Measurements from ENCODE around the gene STOML3. TPM values are rescaled to one million over a fixed set of nuclear protein-coding genes. Genes with fewer than 3 reads are reported as not detected.
"Not testable (repeated sequence)": the region's sequence is repeated elsewhere in the genome, so short reads cannot be mapped to it uniquely, and the experiment has no call there.

STOML3 gene
- total RNA-seq, 1 experiment from 2014 or later = not detected

GRCh38 chr13:39020853-39021462 is 30.3 kb upstream of the STOML3 start:
- H3K27me3 ChIP-seq (replicated peaks) = no peaks in the 10 kb centered on the region
- H3K36me3 ChIP-seq = peaks cover 57% of the 10 kb centered on the region
- H3K4me3 ChIP-seq = no peak overlapping the region
- no peak overlapping the region for H3K27ac ChIP-seq
- no peaks in the 10 kb centered on the region for H3K9me3 ChIP-seq (replicated peaks)
- H3K4me1 ChIP-seq (replicated peaks) = no peaks in the 10 kb centered on the region
- no peak for DNase-seq (ENCODE audit: low read depth in 1 of 2, low spot score in 2 of 2)

- Histone ChIP-seq H3K27ac (no peak overlapping the region), H3K9me3 (replicated peaks) (no peaks in the 10 kb centered on the region), H3K4me3 (no peak overlapping the region), H3K4me1 (replicated peaks) (no peaks in the 10 kb centered on the region), H3K36me3 (peaks cover 49% of the 10 kb centered on the region), H3K27me3 (replicated peaks) (no peaks in the 10 kb centered on the region)
- no peak for DNase-seq (ENCODE audit: low read depth in 1 of 2, low spot score in 2 of 2)
Observed at GRCh38 chr13:39016787-39017186, 26.2 kb upstream of the STOML3 start.

- no peaks in the 10 kb centered on the region for H3K9me3 ChIP-seq (replicated peaks)
- no peak overlapping the region for H3K4me3 ChIP-seq
- H3K27ac ChIP-seq = no peak overlapping the region
- H3K4me1 ChIP-seq (replicated peaks) = no peaks in the 10 kb centered on the region
- peaks cover 51% of the 10 kb centered on the region for H3K36me3 ChIP-seq
- H3K27me3 ChIP-seq (replicated peaks) = no peaks in the 10 kb centered on the region
- DNase-seq (ENCODE audit: low read depth in 1 of 2, low spot score in 2 of 2) = no peak
Observed at GRCh38 chr13:39016087-39016486, 25.5 kb upstream of the STOML3 start.

GRCh38 chr13:39013462-39013861 is 22.8 kb upstream of the STOML3 start:
- Histone ChIP-seq H3K9me3 (replicated peaks) (no peaks in the 10 kb centered on the region), H3K4me1 (replicated peaks) (no peaks in the 10 kb centered on the region), H3K27ac (no peak overlapping the region), H3K4me3 (no peak overlapping the region), H3K36me3 (peaks cover 57% of the 10 kb centered on the region), H3K27me3 (replicated peaks) (no peaks in the 10 kb centered on the region)
- no peak for DNase-seq (ENCODE audit: low read depth in 1 of 2, low spot score in 2 of 2)

- Histone ChIP-seq H3K4me3 (no peak overlapping the region), H3K27me3 (replicated peaks) (no peaks in the 10 kb centered on the region), H3K27ac (no peak overlapping the region), H3K36me3 (peaks cover 57% of the 10 kb centered on the region), H3K4me1 (replicated peaks) (no peaks in the 10 kb centered on the region), H3K9me3 (replicated peaks) (no peaks in the 10 kb centered on the region)
- DNase-seq (ENCODE audit: low read depth in 1 of 2, low spot score in 2 of 2) = no peak
Observed at GRCh38 chr13:39012608-39013007, 22.0 kb upstream of the STOML3 start.

GRCh38 chr13:39006371-39007111 is 15.9 kb upstream of the STOML3 start:
- peaks cover 16% of the 10 kb centered on the region for H3K36me3 ChIP-seq
- H3K27ac ChIP-seq; H3K4me3 ChIP-seq; DNase-seq (ENCODE audit: low read depth in 1 of 2, low spot score in 2 of 2); H3K27me3 ChIP-seq (replicated peaks); H3K4me1 ChIP-seq (replicated peaks); H3K9me3 ChIP-seq (replicated peaks): not testable (repeated sequence)

- Histone ChIP-seq H3K4me3 (no peak overlapping the region), H3K27me3 (replicated peaks) (no peaks in the 10 kb centered on the region), H3K27ac (no peak overlapping the region), H3K36me3 (no peaks in the 10 kb centered on the region), H3K9me3 (replicated peaks) (no peaks in the 10 kb centered on the region), H3K4me1 (replicated peaks) (no peaks in the 10 kb centered on the region)
- DNase-seq (ENCODE audit: low read depth in 1 of 2, low spot score in 2 of 2) = no peak
Observed at GRCh38 chr13:38998739-38999138, 8.1 kb upstream of the STOML3 start.

GRCh38 chr13:38993381-38993780 is 2.8 kb upstream of the STOML3 start:
- Histone ChIP-seq H3K36me3 (no peaks in the 10 kb centered on the region), H3K27ac (no peak overlapping the region), H3K4me1 (replicated peaks) (no peaks in the 10 kb centered on the region), H3K27me3 (replicated peaks) (no peaks in the 10 kb centered on the region), H3K4me3 (no peak overlapping the region), H3K9me3 (replicated peaks) (no peaks in the 10 kb centered on the region)
- no peak for DNase-seq (ENCODE audit: low read depth in 1 of 2, low spot score in 2 of 2)

- no peaks in the 10 kb centered on the region for H3K4me1 ChIP-seq (replicated peaks)
- H3K36me3 ChIP-seq = no peaks in the 10 kb centered on the region
- H3K9me3 ChIP-seq (replicated peaks) = no peaks in the 10 kb centered on the region
- DNase-seq (ENCODE audit: low read depth in 1 of 2, low spot score in 2 of 2) = no peak
- H3K4me3 ChIP-seq = no peak overlapping the region
- H3K27ac ChIP-seq = no peak overlapping the region
- H3K27me3 ChIP-seq (replicated peaks) = no peaks in the 10 kb centered on the region
Observed at GRCh38 chr13:38981096-38981495, 9.5 kb downstream of the STOML3 start.

- no peaks in the 10 kb centered on the region for H3K27me3 ChIP-seq (replicated peaks)
- DNase-seq (ENCODE audit: low read depth in 1 of 2, low spot score in 2 of 2) = no peak
- no peaks in the 10 kb centered on the region for H3K4me1 ChIP-seq (replicated peaks)
- no peak overlapping the region for H3K4me3 ChIP-seq
- no peaks in the 10 kb centered on the region for H3K9me3 ChIP-seq (replicated peaks)
- no peak overlapping the region for H3K27ac ChIP-seq
- H3K36me3 ChIP-seq = no peaks in the 10 kb centered on the region
Observed at GRCh38 chr13:38980750-38981078, 9.9 kb downstream of the STOML3 start.

GRCh38 chr13:38979891-38980749 is 10.5 kb downstream of the STOML3 start:
- no peak overlapping the region for H3K4me3 ChIP-seq
- H3K27me3 ChIP-seq (replicated peaks) = no peaks in the 10 kb centered on the region
- no peaks in the 10 kb centered on the region for H3K4me1 ChIP-seq (replicated peaks)
- no peaks in the 10 kb centered on the region for H3K36me3 ChIP-seq
- no peaks in the 10 kb centered on the region for H3K9me3 ChIP-seq (replicated peaks)
- no peak for DNase-seq (ENCODE audit: low read depth in 1 of 2, low spot score in 2 of 2)
- H3K27ac ChIP-seq = no peak overlapping the region

- Histone ChIP-seq H3K4me3 (no peak overlapping the region), H3K36me3 (no peaks in the 10 kb centered on the region), H3K9me3 (replicated peaks) (no peaks in the 10 kb centered on the region), H3K27ac (no peak overlapping the region), H3K4me1 (replicated peaks) (no peaks in the 10 kb centered on the region), H3K27me3 (replicated peaks) (no peaks in the 10 kb centered on the region)
- no peak for DNase-seq (ENCODE audit: low read depth in 1 of 2, low spot score in 2 of 2)
Observed at GRCh38 chr13:38970380-38971051, 20.1 kb downstream of the STOML3 start.

GRCh38 chr13:38969187-38969586 is 21.4 kb downstream of the STOML3 start:
- Histone ChIP-seq H3K36me3 (no peaks in the 10 kb centered on the region), H3K4me1 (replicated peaks) (no peaks in the 10 kb centered on the region), H3K9me3 (replicated peaks) (no peaks in the 10 kb centered on the region), H3K27me3 (replicated peaks) (no peaks in the 10 kb centered on the region), H3K27ac (no peak overlapping the region), H3K4me3 (no peak overlapping the region)
- DNase-seq (ENCODE audit: low read depth in 1 of 2, low spot score in 2 of 2) = no peak

GRCh38 chr13:38967446-38967845 is 23.2 kb downstream of the STOML3 start:
- Histone ChIP-seq H3K4me1 (replicated peaks) (no peaks in the 10 kb centered on the region), H3K27ac (no peak overlapping the region), H3K27me3 (replicated peaks) (no peaks in the 10 kb centered on the region), H3K9me3 (replicated peaks) (no peaks in the 10 kb centered on the region), H3K4me3 (no peak overlapping the region), H3K36me3 (no peaks in the 10 kb centered on the region)
- DNase-seq (ENCODE audit: low read depth in 1 of 2, low spot score in 2 of 2) = no peak

Data from SJSA1 (cell line).